ENCODE measurements around the gene MGRN1. TPM values are rescaled to one million over a fixed set of nuclear protein-coding genes. Genes with fewer than 3 reads are reported as not detected.

The MGRN1 gene
- total and polyA plus RNA-seq, 9 donors: 21.5 to 94.2 (median 61.1) TPM

- 81 to 92% (median 91%) methylated on average over 7 of the region's 7 CpGs for WGBS, 3 donors
- H3K4me3 ChIP-seq: no peak overlapping the region
- H3K27ac ChIP-seq: no peak overlapping the region
- intact Hi-C loops (cut with DNase I): no loop called here
- DNase-seq: no peak
- no peaks in the 10 kb centered on the region for H3K27me3 ChIP-seq
- H3K36me3 ChIP-seq: no peaks in the 10 kb centered on the region
- H3K9me3 ChIP-seq: no peaks in the 10 kb centered on the region
- H3K4me1 ChIP-seq (ENCODE audit: insufficient read depth): no peaks in the 10 kb centered on the region
- TF ChIP-seq POLR2A (IDR thresholded peaks at IDR 0.05) (no peak), EP300 (IDR thresholded peaks at IDR 0.05) (no peak), CTCF (IDR thresholded peaks at IDR 0.05) (no peak)
Observed at GRCh38 chr16:4703906-4704305, 79.3 kb downstream of the MGRN1 start.

GRCh38 chr16:4704491-4704890 is 79.9 kb downstream of the MGRN1 start:
- no peaks in the 10 kb centered on the region for H3K36me3 ChIP-seq

GRCh38 chr16:4704913-4705312 is 80.3 kb downstream of the MGRN1 start:
- no peaks in the 10 kb centered on the region for H3K36me3 ChIP-seq
- intact Hi-C loops (cut with DNase I): no loop called here
- 93 to 95% (median 94%) methylated on average over 14 of the region's 14 CpGs for WGBS, 3 donors

More at GRCh38 chr16:4704491-4704890, 79.9 kb downstream of the MGRN1 start:
- H3K9me3 ChIP-seq: no peaks in the 10 kb centered on the region
- no peak overlapping the region for H3K27ac ChIP-seq
- no peak for DNase-seq
- no peak overlapping the region for H3K4me3 ChIP-seq
- H3K4me1 ChIP-seq (ENCODE audit: insufficient read depth): no peaks in the 10 kb centered on the region
- TF ChIP-seq CTCF (IDR thresholded peaks at IDR 0.05): no peak
- TF ChIP-seq EP300 (IDR thresholded peaks at IDR 0.05): no peak
- no peak for TF ChIP-seq POLR2A (IDR thresholded peaks at IDR 0.05)
- 82 to 88% (median 86%) methylated on average over 8 of the region's 8 CpGs for WGBS, 3 donors
- H3K27me3 ChIP-seq: no peaks in the 10 kb centered on the region
- intact Hi-C loops (cut with DNase I): no loop called here

DNA sequence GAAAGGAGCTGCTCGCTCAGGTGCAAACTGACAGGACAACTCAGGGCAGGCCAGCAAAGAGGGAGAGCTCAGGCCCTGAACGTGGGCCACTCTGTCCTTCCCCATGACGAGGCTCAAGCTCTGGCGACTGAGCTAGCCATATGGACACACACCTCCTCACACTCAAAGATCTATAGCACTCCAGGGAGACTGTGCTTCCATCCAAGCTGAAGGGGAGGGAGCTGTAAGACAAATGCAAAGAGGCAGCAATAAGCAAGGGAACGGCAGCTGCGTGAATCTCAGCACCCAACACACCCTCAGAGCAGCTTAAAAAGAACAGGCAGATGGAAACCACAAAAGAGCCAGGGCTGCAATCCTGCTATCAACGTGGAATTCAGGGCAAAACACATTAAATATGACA is 82.2 kb downstream of the MGRN1 start:
- Histone ChIP-seq H3K4me3 (no peak overlapping the region), H3K27me3 (no peaks in the 10 kb centered on the region), H3K9me3 (no peaks in the 10 kb centered on the region), H3K4me1 (ENCODE audit: insufficient read depth) (no peaks in the 10 kb centered on the region), H3K27ac (no peak overlapping the region), H3K36me3 (no peaks in the 10 kb centered on the region)
- DNase-seq: no peak
- intact Hi-C loops (cut with DNase I): no loop called here
- 75 to 80% (median 80%) methylated on average over 7 of the region's 7 CpGs for WGBS, 3 donors
- TF ChIP-seq EP300 (IDR thresholded peaks at IDR 0.05): no peak
- no peak for TF ChIP-seq POLR2A (IDR thresholded peaks at IDR 0.05)
- no peak for TF ChIP-seq CTCF (IDR thresholded peaks at IDR 0.05)

More at GRCh38 chr16:4704913-4705312, 80.3 kb downstream of the MGRN1 start:
- TF ChIP-seq POLR2A (IDR thresholded peaks at IDR 0.05): no peak
- no peak for TF ChIP-seq CTCF (IDR thresholded peaks at IDR 0.05)
- TF ChIP-seq EP300 (IDR thresholded peaks at IDR 0.05): no peak
- Histone ChIP-seq H3K27me3 (no peaks in the 10 kb centered on the region), H3K4me3 (no peak overlapping the region), H3K27ac (no peak overlapping the region), H3K9me3 (no peaks in the 10 kb centered on the region), H3K4me1 (ENCODE audit: insufficient read depth) (no peaks in the 10 kb centered on the region)
- DNase-seq: no peak

All from ovary (tissue), 9 donors.